HG02642 (cell line): ENCODE results near the gene PAK3.

ENCODE experiments used
- ATAC-seq: cut with Tn5 transposase; IDR thresholded peaks from one replicate; pipeline ENCODE4 v1.9.1; 2021; ENCODE audit warnings: mild to moderate bottlenecking; ENCODE audit not compliant: unreplicated experiment, poor library complexity

Gene PAK3

GRCh38 chrX:111127038-111127437, 31.0 kb downstream of the PAK3 start:
- no peak for ATAC-seq

- ATAC-seq = no peak
Observed at GRCh38 chrX:111129921-111130320, 33.9 kb downstream of the PAK3 start.

GRCh38 chrX:111131572-111131971, 35.6 kb downstream of the PAK3 start:
- ATAC-seq = no peak

GRCh38 chrX:111133389-111133788, 37.4 kb downstream of the PAK3 start:
- ATAC-seq = no peak

- ATAC-seq = no peak
Observed at GRCh38 chrX:111145878-111146277, 49.9 kb downstream of the PAK3 start.

- no peak for ATAC-seq
Observed at GRCh38 chrX:111151764-111152163, 55.8 kb downstream of the PAK3 start.

- no peak for ATAC-seq
Observed at GRCh38 chrX:111159232-111159631, 63.2 kb downstream of the PAK3 start.

- no peak for ATAC-seq
Observed at GRCh38 chrX:111164728-111165127, 68.7 kb downstream of the PAK3 start.

- no peak for ATAC-seq
Observed at GRCh38 chrX:111165902-111166301, 69.9 kb downstream of the PAK3 start.

- no peak for ATAC-seq
Observed at GRCh38 chrX:111167334-111167733, 71.3 kb downstream of the PAK3 start.

GRCh38 chrX:111168314-111168713, 72.3 kb downstream of the PAK3 start:
- ATAC-seq = no peak

- ATAC-seq = no peak
Observed at GRCh38 chrX:111169141-111169540, 73.2 kb downstream of the PAK3 start.

GRCh38 chrX:111170017-111170416, 74.0 kb downstream of the PAK3 start:
- ATAC-seq = no peak

- no peak for ATAC-seq
Observed at GRCh38 chrX:111180750-111181240, 84.8 kb downstream of the PAK3 start.

- no peak for ATAC-seq
Observed at GRCh38 chrX:111181951-111182350, 86.0 kb downstream of the PAK3 start.

GRCh38 chrX:111182997-111183396, 87.0 kb downstream of the PAK3 start:
- ATAC-seq = no peak

GRCh38 chrX:111191598-111191997, 95.6 kb downstream of the PAK3 start:
- ATAC-seq = no peak

- ATAC-seq = no peak
Observed at GRCh38 chrX:111199505-111199904, 103.5 kb downstream of the PAK3 start.

GRCh38 chrX:111200327-111200726, 104.3 kb downstream of the PAK3 start:
- ATAC-seq = no peak

- no peak for ATAC-seq
Observed at GRCh38 chrX:111207851-111208250, 111.9 kb downstream of the PAK3 start.

- ATAC-seq = no peak
Observed at GRCh38 chrX:111216293-111216801, 120.4 kb downstream of the PAK3 start.

GRCh38 chrX:111244235-111244750, 148.3 kb downstream of the PAK3 start:
- no peak for ATAC-seq
